ENCODE data around the gene CENPE. TPM values are rescaled to one million over a fixed set of nuclear protein-coding genes. Genes with fewer than 3 reads are reported as not detected.

The CENPE gene
- total RNA-seq, 1 experiment from 2014 or later = 80.3 TPM

DNA sequence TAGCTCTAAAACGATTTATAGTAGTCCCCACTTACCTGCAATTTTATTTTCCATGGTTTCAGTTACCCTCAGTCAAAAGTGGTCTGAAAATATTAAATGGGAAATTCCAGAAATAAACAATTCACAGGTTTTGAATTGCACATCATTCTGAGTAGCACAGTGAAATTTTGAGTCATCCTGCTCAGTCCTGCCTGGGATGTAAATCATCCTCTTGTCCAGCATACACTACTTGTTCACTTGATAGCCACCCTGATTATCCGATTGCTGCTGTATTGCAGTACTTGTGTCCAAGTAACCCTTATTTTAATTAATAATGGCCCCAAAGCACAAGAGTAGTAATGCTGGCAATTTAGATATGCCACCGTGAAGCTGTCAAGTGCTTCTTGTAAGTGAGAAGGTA is 75.0 kb downstream of the CENPE start:
- TF ChIP-seq, protein P1, sequence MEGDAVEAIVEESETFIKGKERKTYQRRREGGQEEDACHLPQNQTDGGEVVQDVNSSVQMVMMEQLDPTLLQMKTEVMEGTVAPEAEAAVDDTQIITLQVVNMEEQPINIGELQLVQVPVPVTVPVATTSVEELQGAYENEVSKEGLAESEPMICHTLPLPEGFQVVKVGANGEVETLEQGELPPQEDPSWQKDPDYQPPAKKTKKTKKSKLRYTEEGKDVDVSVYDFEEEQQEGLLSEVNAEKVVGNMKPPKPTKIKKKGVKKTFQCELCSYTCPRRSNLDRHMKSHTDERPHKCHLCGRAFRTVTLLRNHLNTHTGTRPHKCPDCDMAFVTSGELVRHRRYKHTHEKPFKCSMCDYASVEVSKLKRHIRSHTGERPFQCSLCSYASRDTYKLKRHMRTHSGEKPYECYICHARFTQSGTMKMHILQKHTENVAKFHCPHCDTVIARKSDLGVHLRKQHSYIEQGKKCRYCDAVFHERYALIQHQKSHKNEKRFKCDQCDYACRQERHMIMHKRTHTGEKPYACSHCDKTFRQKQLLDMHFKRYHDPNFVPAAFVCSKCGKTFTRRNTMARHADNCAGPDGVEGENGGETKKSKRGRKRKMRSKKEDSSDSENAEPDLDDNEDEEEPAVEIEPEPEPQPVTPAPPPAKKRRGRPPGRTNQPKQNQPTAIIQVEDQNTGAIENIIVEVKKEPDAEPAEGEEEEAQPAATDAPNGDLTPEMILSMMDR (conservative IDR thresholded peaks at IDR 0.05; ENCODE audit: low read depth, low read length) = no peak
- no peak for TF ChIP-seq EZH2 (IDR thresholded peaks at IDR 0.05; ENCODE audit: borderline replicate concordance, low read depth, low read length, poor library complexity, severe bottlenecking)
- Histone ChIP-seq H3K36me3 (ENCODE audit: insufficient read depth, low read length, poor library complexity, severe bottlenecking) (peaks cover 40% of the 10 kb centered on the region), H3K27ac (ENCODE audit: low read depth, low read length, poor library complexity, severe bottlenecking) (no peak overlapping the region), H3K27me3 (replicated peaks; ENCODE audit: insufficient read depth, low read depth, low read length, poor library complexity) (no peaks in the 10 kb centered on the region), H3K4me3 (ENCODE audit: low read depth, low read length, poor library complexity, severe bottlenecking) (no peak overlapping the region), H3K4me1 (ENCODE audit: insufficient read depth, low read length, poor library complexity, severe bottlenecking) (no peaks in the 10 kb centered on the region), H3K9me3 (ENCODE audit: low read depth, low read length, poor library complexity, severe bottlenecking) (no peaks in the 10 kb centered on the region)
- ChIA-PET POLR2A (ENCODE audit: low non-redundant PET) (no interaction called here), CTCF (no interaction called here)
- BruUV-seq (replicated peaks) = no TSS peak
- DNase-seq (ENCODE audit: low spot score) = no peak
- intact Hi-C loops (cut with micrococcal nuclease; ENCODE audit: unreplicated experiment) = no loop called here

DNA sequence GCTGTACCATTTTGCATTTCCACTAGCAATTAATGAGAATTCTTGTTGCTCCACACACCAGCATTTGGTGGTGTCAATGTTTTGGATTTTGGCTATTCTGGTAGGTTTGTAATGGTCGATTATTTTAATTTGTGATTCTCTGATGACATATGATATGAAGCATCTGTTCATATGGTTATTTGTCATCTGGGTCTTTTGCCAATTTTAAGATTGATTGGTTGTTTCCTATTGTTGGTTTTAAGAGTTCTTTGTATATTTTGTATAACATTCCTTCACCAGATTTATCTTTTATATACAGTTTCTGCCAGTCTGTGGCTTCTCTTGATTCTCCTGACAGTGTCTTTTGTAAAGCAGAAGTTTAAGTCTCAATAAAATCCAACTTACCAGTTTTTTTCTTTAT is 80.0 kb downstream of the CENPE start:
- POLR2A ChIA-PET (ENCODE audit: low non-redundant PET) = no interaction called here
- Histone ChIP-seq H3K9me3 (ENCODE audit: low read depth, low read length, poor library complexity, severe bottlenecking) (no peaks in the 10 kb centered on the region), H3K36me3 (ENCODE audit: insufficient read depth, low read length, poor library complexity, severe bottlenecking) (peaks cover 38% of the 10 kb centered on the region), H3K27me3 (replicated peaks; ENCODE audit: insufficient read depth, low read depth, low read length, poor library complexity) (no peaks in the 10 kb centered on the region), H3K4me1 (ENCODE audit: insufficient read depth, low read length, poor library complexity, severe bottlenecking) (no peaks in the 10 kb centered on the region), H3K27ac (ENCODE audit: low read depth, low read length, poor library complexity, severe bottlenecking) (no peak overlapping the region), H3K4me3 (ENCODE audit: low read depth, low read length, poor library complexity, severe bottlenecking) (no peak overlapping the region)
- TF ChIP-seq, protein P1 (conservative IDR thresholded peaks at IDR 0.05; ENCODE audit: low read depth, low read length) = no peak
- TF ChIP-seq EZH2 (IDR thresholded peaks at IDR 0.05; ENCODE audit: borderline replicate concordance, low read depth, low read length, poor library complexity, severe bottlenecking) = no peak
- BruUV-seq (replicated peaks) = no TSS peak
- intact Hi-C loops (cut with micrococcal nuclease; ENCODE audit: unreplicated experiment) = no loop called here
- CTCF ChIA-PET = no interaction called here
- DNase-seq (ENCODE audit: low spot score) = no peak

DNA sequence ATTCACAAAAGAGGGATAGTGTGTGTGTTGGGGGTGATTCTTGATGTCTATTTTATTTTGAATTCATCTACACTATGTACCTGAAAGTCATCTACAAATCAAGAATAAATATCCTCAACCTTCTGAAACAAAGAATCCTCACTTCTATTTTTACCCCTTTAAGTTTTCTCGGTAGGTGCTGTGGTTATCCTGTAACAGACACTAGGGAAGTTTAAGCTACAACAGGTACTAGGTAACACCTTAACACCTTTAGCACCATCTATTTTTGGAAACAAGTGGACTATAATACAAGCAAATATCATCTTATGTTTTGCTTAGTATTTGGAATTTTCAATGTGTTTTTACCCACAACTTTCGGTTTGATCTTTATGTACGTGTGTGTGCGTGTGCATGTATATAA is 86.5 kb downstream of the CENPE start:
- TF ChIP-seq, protein P1 (conservative IDR thresholded peaks at IDR 0.05; ENCODE audit: low read depth, low read length) = no peak
- TF ChIP-seq EZH2 (IDR thresholded peaks at IDR 0.05; ENCODE audit: borderline replicate concordance, low read depth, low read length, poor library complexity, severe bottlenecking) = no peak
- Histone ChIP-seq H3K27me3 (replicated peaks; ENCODE audit: insufficient read depth, low read depth, low read length, poor library complexity) (no peaks in the 10 kb centered on the region), H3K36me3 (ENCODE audit: insufficient read depth, low read length, poor library complexity, severe bottlenecking) (peaks cover 50% of the 10 kb centered on the region), H3K4me3 (ENCODE audit: low read depth, low read length, poor library complexity, severe bottlenecking) (no peak overlapping the region), H3K27ac (ENCODE audit: low read depth, low read length, poor library complexity, severe bottlenecking) (no peak overlapping the region), H3K4me1 (ENCODE audit: insufficient read depth, low read length, poor library complexity, severe bottlenecking) (no peaks in the 10 kb centered on the region), H3K9me3 (ENCODE audit: low read depth, low read length, poor library complexity, severe bottlenecking) (no peaks in the 10 kb centered on the region)
- DNase-seq (ENCODE audit: low spot score) = no peak
- ChIA-PET CTCF (no interaction called here), POLR2A (ENCODE audit: low non-redundant PET) (no interaction called here)
- no TSS peak for BruUV-seq (replicated peaks)
- intact Hi-C loops (cut with micrococcal nuclease; ENCODE audit: unreplicated experiment) = no loop called here

Data from A673 (cell line).